HG03039 (cell line): ENCODE results near the gene BMP7.
"Not testable (repeated sequence)": the region's sequence is repeated elsewhere in the genome, so short reads cannot be mapped to it uniquely, and the experiment has no call there.

ENCODE experiments used
- ATAC-seq: cut with Tn5 transposase; IDR thresholded peaks from one replicate; pipeline ENCODE4 v1.9.1; 2021; ENCODE audit warnings: mild to moderate bottlenecking, moderate library complexity; ENCODE audit not compliant: unreplicated experiment

BMP7 gene

DNA sequence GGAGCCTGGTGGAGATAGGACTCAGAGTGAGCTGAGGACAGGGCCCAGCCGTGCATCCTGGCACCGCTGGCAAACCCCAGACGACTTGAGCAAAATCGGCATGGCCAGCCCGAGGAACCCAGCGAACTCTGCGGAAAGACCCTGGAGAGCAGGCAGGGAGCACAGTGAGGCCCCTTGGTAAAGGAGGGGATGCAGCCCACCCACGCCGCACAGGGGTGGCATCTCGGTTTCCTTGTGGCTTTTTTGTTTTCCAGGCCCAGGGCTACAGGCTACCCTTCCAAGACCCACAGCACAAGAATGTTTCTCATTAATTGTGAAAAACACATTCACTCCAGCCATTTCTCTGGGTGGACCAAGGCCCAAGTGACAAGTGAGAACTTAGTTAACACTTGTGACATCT lies 71.4 kb downstream of the BMP7 start:
- ATAC-seq, result no peak

DNA sequence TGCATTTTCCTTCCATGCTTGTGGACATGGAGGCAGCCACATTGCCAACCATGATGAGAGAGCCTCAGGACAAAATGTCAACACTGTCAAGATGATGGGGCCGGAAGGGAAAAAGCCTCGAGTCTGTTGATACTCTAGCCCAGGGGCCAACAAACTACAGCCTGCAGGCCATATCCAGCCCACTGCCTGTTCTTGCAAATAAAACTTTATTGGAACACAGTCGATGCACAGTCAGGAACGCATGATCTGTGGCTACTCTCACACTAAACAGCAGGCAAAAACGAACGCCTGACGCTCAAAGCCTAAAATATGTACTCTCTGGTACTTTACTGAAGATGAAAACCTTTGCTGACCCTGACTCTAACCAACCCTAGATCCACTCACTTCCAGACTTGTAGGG lies 72.3 kb downstream of the BMP7 start:
- no peak for ATAC-seq

DNA sequence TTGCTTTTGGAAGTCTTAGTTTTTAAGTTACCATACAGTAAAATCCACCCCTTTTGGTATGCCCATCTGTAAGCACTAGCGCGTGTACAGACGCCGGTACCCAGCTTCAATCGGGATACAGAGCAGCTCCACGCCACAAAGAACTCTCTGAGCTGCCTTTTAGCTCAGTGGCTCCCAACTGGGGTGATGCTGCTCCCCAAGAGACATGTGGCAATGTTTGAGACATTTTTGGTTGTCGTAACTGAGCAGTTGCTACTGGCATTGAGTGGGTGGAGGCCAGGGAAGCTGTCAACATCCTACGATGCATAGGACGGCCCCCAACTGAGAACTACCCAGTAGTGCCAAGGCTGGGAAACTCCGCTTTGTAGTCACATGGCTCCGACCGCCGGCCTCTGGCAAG lies 73.3 kb downstream of the BMP7 start:
- ATAC-seq, result no peak

DNA sequence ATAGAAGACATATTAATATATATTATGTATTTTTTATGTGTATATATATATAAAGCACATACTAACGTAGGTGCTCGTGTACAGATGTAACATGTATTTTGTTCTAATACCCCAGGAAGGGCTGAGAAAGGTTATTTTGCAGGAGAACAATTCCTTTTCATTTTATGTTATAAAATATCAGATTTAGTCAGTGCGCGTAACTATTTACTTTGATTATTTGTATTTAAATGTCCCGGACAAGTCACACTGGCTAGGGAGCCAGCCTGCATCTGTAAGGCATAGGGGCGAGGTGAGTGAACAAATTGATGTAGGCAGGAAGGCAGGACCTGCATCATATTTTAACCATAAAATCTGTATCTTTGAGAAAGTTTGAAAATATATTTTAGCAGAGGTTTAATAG lies 74.1 kb downstream of the BMP7 start:
- ATAC-seq, result no peak

DNA sequence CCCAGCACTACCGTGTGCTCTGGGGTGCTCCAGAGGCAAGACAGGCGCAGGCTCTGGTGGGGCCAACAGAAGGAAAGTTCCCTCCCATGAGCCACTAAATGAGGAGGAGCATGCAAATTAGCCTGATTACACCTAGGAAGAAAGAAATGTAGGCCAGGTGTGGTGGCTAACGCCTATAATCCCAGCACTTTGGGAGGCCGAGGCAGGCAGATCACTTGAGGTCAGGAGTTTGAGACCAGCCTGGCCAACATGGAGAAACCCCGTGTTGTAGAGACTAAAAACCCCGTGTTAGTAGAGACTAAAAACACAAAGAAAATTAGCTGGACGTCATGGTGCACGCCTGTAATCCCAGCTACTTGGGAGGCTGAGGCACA lies 75.2 kb downstream of the BMP7 start:
- not testable (repeated sequence) for ATAC-seq

DNA sequence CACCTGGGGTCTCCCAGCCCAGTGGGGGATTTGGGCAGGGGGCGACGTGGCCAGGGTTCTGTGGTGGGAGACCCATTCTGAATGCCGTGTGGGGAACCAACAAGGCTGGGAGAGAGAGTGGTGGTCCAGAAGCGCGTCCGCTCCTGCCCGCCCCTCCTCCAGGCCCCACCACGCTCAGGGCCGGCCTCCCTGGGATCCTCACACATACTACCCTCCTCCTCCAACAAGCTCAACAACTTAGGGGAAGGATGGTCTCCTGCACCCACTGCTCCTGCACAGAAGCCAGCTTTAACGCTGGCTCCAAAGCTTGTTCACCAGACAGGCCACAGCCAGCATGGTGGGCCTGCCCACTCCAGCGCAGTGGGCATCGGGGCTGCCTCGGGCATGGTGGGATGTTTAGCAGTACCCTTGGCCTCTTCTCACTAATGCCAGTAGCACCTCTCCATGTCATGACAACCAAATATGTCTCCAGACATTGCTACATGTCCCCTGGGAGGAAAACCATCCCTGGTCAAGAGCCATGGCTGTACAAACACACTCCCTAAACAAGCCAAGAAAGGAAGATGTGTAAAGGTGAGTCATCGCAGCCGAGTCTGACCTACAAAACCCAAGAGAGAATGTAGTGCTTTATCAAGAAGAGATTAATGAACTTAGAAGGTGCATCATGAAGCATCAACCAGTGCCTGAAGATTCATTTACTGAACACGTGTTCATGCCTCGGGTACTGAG lies 75.7 kb downstream of the BMP7 start:
- ATAC-seq, result no peak

DNA sequence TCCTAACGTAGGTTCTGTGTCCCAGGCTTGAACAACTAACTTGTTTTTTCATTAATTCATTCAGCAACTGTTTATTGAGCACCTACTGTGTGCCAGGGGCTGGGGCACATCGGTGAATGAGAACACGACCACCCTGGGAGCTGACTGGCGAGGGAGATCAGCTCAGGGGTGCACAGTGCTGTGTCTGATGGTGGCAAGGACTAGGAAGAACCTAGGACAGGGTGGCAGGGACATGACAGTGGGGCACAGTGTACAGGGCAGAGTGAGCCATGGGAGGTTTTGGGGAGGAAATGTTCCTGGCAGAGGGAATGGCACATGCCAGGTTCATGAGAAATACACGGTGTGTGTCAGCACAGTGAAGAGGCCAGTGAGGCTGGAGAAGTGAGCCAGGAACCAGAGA lies 76.7 kb downstream of the BMP7 start:
- ATAC-seq, result no peak

DNA sequence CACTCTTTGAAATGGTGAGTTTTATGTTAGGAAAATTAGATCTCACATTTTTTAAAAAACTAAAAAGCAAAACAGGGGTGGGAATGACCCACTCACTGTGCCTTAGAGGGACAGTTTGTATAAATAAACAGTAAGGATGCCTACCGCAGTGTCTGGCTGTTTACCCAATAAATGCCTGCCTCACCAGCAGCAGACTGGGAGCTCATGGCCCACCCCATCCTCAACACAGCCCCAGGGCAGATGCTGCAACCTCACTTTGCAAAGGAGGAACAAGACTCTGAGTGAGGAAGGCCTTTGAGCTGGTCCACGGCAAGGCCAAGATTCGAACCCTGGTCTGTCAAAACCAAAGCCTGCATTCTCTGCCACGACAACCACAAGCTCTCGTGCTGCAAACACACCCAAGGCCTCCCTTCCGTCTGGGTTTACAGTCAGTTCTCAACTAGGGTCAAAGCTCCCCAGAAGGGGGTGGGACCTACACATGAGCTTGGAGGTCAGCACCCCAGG lies 77.8 kb downstream of the BMP7 start:
- ATAC-seq, result no peak

DNA sequence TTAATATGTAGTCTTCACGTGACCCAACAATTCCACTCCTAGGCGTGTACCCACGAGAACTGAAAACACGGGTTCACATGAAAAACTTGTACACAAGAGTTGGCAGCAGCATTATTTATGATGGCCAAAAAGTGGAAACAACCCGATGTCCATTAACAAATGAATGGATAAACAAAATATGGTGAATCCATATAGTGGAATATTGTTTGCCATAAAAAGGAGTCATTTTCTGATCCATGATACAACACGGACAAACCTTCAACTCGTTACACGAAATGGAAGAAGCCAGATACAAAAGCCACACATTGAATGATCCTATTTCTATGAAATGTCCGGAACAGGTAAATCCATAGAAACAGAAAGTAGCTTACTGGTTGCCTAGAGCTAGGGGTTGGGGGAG lies 78.4 kb downstream of the BMP7 start:
- no peak for ATAC-seq

DNA sequence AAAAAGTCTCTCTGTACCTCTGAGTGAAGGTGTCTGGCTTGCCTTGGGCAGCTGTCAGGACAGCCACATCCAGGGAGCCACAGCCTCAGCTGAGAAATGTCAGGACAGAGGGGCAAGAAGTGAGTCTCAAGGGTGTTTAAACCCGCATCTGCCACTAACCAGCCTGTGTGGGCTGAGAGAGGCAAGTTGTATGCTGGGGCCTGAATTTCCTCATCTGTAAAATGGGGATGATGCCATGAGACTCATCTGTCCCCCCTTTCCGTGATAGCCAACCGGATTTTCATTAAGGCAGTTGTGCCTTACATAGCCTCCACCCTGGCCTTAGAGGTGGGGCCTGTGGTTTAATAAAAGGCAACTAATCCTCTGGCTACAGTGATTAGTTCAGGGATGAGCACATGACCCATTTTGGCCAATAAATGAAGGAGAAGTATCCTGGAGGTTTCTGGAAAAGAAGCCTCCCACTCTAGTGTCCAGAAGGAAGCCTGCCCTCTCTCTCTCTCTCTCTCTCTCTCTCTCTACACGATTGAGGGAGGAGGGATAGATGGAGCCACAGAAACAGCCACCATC lies 79.3 kb downstream of the BMP7 start:
- no peak for ATAC-seq

DNA sequence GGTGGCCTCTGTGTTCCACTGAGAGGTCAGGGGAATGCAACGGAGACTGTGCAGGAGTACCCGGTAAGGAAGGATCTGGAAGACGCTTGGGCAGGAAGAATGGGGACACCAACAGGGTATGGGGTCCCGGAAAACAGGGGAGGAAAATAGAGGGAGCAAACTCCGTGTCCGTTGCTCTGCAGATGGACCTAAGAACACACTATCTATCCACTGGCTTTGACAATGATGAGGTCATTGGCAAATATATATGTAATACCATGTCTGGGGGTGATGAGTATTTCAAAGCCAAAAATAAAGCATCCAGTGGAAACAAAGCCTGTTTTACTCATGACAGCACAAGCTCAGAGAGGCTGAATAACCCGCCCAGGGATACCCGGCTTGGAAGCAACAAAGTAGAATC lies 80.2 kb downstream of the BMP7 start:
- ATAC-seq, result no peak

DNA sequence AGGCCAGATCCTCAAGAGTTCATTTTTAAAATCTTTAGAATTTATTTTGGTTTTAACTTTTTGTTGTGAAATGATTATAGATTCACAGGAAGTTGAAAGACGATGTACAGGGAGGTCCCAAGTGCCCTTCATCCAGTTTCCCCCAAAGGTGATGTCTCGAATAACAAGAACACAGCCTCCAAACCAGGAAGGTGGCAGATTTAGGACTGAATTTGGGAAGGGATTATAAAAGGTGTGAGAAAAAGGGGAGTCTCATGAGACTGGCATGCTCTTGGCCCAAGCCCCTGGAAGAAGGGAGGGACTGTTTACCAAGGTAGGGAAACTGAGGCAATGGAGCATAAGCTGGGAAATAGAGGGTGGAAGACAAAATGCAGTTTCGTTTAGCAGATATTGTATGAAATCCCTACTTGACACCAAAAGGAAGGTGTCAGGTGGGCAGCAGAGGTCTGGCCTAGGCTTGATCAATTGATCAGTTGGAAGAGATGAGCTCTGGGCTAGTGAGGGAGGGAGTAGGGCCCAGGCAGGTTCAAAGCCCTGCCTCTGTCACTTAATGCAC lies 81.2 kb downstream of the BMP7 start:
- no peak for ATAC-seq

DNA sequence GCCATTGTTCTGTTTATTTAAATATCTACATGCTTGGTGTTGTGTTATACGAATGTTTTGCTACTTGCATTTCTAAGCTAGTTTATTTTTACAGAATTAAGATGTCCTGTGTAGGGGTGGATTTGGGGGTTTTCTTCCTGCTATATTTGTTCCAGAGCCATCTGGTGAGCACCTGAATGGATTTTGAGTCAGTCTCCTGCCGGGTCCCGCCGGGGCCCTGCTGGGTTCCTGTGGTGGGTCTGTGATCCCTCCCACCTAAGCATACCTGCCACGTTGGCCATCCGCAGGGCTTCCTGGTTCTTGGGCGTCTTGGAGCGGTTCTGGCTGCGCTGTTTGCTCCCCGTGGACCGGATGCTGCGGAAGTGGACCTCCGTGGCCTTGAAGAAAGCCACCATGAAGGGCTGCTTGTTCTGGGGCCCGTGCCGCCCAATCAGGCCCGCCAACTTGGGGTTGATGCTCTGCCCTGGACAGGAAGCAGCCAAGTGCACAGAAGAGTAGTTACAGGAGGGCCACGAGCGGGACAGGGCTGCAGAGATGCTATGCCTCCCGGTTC lies 82.9 kb downstream of the BMP7 start:
- no peak for ATAC-seq

DNA sequence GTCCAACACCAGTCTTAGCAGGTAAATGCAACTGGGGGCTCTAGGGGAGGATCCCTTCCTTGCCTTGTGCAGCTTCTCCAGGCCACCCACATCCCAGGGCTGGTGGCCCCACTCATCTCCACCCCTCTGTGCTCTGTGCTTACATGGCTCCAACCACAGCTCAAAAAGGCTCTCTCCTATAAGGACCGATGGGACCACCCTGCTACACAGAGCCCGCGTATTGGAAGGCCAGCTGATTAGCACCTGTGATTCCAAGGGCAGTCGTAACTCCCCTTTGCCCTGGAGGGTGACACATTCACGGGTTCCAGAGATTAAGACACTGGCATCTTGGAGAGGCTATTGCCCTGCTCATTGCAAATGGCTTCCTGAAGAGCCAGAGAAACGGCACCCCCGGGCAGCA lies 84.8 kb downstream of the BMP7 start:
- no peak for ATAC-seq

DNA sequence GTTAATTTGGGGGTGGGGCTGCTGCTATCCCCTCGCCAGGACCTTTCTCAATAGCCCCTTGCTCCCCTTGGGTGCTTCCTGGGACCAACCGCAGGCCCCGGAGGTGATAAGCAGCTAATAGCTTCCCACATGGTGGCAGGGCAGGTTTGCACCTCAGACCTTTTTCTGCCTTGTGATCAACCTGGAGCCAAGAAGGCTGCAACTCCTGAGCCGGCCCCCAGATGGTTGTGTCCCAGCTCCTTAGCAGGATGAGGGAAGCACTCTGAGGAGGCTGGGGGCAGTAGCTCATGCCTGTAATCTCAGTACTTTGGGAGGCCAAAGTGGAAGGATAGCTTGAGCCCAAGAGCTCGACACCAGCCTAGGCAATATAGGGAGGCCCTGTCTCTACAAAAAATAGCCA lies 85.5 kb downstream of the BMP7 start:
- no peak for ATAC-seq

DNA sequence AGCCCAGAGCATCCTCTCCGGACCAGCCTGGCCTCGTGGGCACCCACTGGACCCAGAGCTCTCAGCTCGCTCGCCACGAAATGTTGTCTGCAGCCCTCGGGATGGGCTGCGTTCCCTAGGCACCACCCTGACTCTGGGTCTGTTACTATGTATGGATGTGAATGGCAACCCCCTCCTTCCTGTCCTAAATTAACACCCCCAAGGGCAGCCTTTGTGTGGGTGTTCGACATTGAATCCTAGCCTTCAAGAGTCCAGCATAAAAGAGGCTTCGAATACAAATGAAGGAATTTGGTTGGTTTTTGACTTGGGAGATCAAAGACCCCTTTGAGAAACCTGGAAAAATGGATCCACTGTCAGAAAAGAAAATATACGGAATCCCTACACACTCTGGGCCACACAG lies 86.1 kb downstream of the BMP7 start:
- ATAC-seq, result no peak

DNA sequence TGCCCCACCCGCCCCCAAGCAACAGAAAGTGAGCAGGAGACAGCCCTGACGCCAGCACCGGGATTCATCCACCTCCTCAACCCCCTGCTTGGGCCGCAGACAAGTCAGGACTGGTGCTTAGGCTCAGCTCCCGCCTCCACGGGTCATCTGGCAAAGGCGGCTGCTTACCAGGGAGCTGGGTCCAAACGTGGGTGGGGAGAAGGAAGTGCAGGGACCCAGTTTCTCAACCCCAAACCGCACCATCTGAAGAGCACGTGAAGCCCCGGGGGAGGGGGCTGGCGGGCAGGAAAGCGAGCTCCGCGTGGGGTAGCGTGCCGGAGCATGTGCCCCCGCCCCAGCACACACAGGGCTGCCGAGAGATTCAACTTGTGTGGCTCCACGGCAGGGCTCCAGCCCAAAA lies 87.2 kb downstream of the BMP7 start:
- ATAC-seq, result no peak

DNA sequence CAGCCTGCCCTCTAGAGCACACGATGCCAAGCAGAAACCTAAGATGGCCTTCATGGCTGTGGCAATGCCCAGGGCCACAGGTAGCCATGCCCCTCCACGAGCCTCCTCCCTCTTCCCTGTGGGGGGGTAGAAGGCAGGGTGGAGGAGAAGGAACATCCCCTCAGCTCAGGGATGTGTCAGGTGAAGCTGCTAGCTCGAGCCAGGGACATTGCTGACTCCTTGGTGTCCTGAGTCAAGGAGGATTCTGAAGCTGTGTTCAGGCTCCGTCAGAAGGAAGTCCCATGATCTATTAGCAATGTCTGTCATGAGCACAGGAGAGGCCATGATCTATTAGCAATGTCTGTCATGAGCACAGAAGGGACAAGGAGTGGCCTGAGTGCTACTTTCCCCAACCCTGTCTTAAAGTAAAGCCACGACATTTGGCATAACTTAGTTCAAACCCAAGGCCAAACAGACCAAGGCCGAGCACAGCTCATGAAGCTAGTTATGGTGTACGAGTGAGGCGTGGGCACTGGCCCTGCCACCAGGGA lies 87.8 kb downstream of the BMP7 start:
- no peak for ATAC-seq

DNA sequence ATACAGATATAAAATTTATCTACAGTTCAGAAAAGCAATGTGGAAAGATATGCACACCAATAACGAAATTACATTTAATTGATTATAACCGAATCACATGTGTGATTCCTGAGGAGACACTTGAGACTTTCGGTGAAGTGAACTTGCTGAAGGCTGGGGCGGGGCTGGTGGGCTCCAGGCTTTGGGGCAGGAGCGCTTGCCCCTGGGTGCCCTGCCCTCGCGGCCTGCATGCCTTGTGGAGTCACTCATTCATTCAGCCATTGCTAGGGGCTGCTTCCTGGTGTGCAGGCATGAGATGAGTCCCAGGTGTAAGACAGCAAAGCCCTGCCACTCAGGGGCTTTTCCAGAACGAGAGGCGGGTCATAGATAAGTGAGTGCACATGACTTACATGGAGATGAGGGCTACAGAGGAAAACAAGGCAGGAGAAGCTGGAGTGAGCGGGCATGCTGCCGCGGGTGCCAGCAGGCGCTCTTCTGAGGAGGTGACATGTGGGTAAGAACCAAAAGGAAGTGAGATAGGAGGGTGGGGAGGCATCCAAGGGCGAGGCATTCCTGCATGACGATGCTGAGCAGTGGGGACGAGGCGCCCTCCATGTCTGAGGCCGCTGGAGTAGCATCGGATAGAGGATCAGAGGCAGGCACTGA lies 88.7 kb downstream of the BMP7 start:
- ATAC-seq, result no peak

DNA sequence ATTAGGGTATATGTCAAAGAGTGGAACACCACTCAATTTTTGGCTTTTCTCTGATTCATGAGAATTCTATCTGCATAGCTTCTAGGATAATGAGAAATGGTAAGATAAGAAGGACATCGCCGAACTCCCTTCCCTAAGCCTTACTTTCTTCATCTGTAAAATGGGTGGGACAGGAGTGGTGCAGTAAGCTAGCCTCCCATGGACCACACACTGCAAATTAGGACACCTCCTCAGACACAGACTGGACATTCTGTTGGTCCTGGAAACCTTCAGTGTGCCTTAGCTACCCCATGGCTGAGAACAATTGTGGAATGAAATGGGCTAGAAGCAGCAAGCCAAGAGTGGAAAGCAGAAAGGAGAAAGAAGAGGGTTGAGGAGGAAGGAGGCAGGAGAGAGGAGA lies 89.6 kb downstream of the BMP7 start:
- ATAC-seq, result no peak

DNA sequence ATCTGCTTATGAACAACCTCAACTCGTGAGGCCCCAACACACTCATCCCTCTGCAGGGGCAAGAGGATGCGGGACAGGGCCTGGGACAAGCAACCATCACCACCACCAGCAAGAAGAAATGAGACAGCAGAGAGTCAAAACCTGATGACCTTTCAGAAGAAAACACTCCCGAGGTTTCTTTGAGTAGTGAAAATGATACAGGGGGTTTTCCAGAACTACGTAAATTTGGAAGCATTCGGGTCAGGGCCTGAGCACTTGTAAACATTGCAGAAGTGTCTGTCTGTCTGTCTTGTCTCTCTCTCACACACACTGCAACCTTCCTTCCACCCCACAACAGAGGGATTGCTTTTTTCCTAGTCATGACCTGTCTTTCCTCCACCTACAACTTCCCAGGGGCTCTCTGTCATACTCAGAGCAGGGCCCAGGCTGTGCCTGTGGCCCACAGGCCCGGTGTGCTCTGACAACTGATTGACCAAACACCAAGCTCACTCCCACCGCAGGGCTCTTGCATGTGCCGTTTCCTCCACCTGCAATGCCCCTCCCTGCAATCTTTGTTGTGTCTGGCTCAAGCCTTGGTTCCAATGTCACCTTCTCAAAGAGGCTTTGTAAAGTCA lies 90.9 kb downstream of the BMP7 start:
- ATAC-seq, result no peak
